ENCODE measurements around the gene SLC39A7. TPM values are rescaled to one million over a fixed set of nuclear protein-coding genes. Genes with fewer than 3 reads are reported as not detected.

Gene SLC39A7
- total and polyA plus RNA-seq, 2 donors from 2014 or later = 83.3 to 118 TPM

GRCh38 chr6:33201147-33201545, 479 bp downstream of the SLC39A7 start:
- peak overlapping the region; percentile 97 to 99 (median 98) for H3K4me3 ChIP-seq (ENCODE audit: low read length in 3 of 3)
- H3K4me1 ChIP-seq (ENCODE audit: control insufficient read depth in 2 of 3, insufficient read depth in 2 of 3, low read depth in 1 of 3, low read length in 3 of 3) = peaks cover 5 to 40% (median 17%) of the 10 kb centered on the region in 3 donors
- FAIRE-seq (no peak), DNase-seq (peak in 1 of 5 donors; percentile 83)
- TF ChIP-seq CTCF (IDR thresholded peaks at IDR 0.05; ENCODE audit: borderline replicate concordance, extremely low read depth, insufficient read depth) = no peak
- intact Hi-C loops (cut with DNase I) = no loop called here
- H3K27ac ChIP-seq (ENCODE audit: low read depth in 2 of 2, low read length in 2 of 2) = peak overlapping the region; percentile 99
- no peaks in the 10 kb centered on the region for H3K27me3 ChIP-seq (ENCODE audit: control insufficient read depth, insufficient read depth, low read length)
- H3K36me3 ChIP-seq (ENCODE audit: control insufficient read depth in 2 of 3, insufficient read depth in 3 of 3, low read length in 3 of 3) = peaks cover 14 to 28% (median 19%) of the 10 kb centered on the region in 3 donors
- H3K9me3 ChIP-seq (ENCODE audit: control insufficient read depth in 2 of 3, insufficient read depth in 1 of 3, low read length in 3 of 3) = no peaks in the 10 kb centered on the region
- H3K9ac ChIP-seq (ENCODE audit: low read length in 3 of 3) = peak overlapping the region; percentile 80 to 100 (median 98)

- H3K4me3 ChIP-seq (ENCODE audit: low read length in 3 of 3) = peak overlapping the region; percentile 97 to 99 (median 98)
- no peak for DNase-seq
- peaks cover 5 to 43% (median 17%) of the 10 kb centered on the region in 3 donors for H3K4me1 ChIP-seq (ENCODE audit: control insufficient read depth in 2 of 3, insufficient read depth in 2 of 3, low read depth in 1 of 3, low read length in 3 of 3)
- H3K9ac ChIP-seq (ENCODE audit: low read length in 3 of 3) = no peak overlapping the region
- no peak overlapping the region for H3K27ac ChIP-seq (ENCODE audit: low read depth in 2 of 2, low read length in 2 of 2)
- no peak for FAIRE-seq
- no peak for TF ChIP-seq CTCF (IDR thresholded peaks at IDR 0.05; ENCODE audit: borderline replicate concordance, extremely low read depth, insufficient read depth)
- peaks cover 13 to 23% (median 17%) of the 10 kb centered on the region in 3 donors for H3K36me3 ChIP-seq (ENCODE audit: control insufficient read depth in 2 of 3, insufficient read depth in 3 of 3, low read length in 3 of 3)
- intact Hi-C loops (cut with DNase I) = no loop called here
- H3K27me3 ChIP-seq (ENCODE audit: control insufficient read depth, insufficient read depth, low read length) = no peaks in the 10 kb centered on the region
- H3K9me3 ChIP-seq (ENCODE audit: control insufficient read depth in 2 of 3, insufficient read depth in 1 of 3, low read length in 3 of 3) = no peaks in the 10 kb centered on the region
These were observed 1.3 kb downstream of the SLC39A7 start for GRCh38 chr6:33201935-33202334.

- TF ChIP-seq CTCF (IDR thresholded peaks at IDR 0.05; ENCODE audit: borderline replicate concordance, extremely low read depth, insufficient read depth) = no peak
- DNase-seq (peak in 1 of 5 donors; percentile 24), FAIRE-seq (no peak)
- Histone ChIP-seq H3K4me3 (ENCODE audit: low read length in 3 of 3) (no peak overlapping the region), H3K27ac (ENCODE audit: low read depth in 2 of 2, low read length in 2 of 2) (no peak overlapping the region), H3K27me3 (ENCODE audit: control insufficient read depth, insufficient read depth, low read length) (no peaks in the 10 kb centered on the region), H3K9me3 (ENCODE audit: control insufficient read depth in 2 of 3, insufficient read depth in 1 of 3, low read length in 3 of 3) (no peaks in the 10 kb centered on the region), H3K36me3 (ENCODE audit: control insufficient read depth in 2 of 3, insufficient read depth in 3 of 3, low read length in 3 of 3) (peaks cover 11 to 18% (median 14%) of the 10 kb centered on the region in 3 donors), H3K4me1 (ENCODE audit: control insufficient read depth in 2 of 3, insufficient read depth in 2 of 3, low read depth in 1 of 3, low read length in 3 of 3) (peaks cover 5 to 40% (median 22%) of the 10 kb centered on the region in 3 donors), H3K9ac (ENCODE audit: low read length in 3 of 3) (no peak overlapping the region)
- intact Hi-C loops (cut with DNase I) = no loop called here
These were observed 2.1 kb downstream of the SLC39A7 start for GRCh38 chr6:33202799-33203198.

Measured in kidney (tissue), 14 donors.